Thyroid gland (tissue), 4 donors: Measurements from ENCODE around the gene PMEPA1.

Experiments
- CTCF ChIP-seq, 6 experiments: fragments of 200-600 bp in 3 of 6; fragments of 450-650 bp in 3 of 6; sonication (generic) in 3 of 6; IDR thresholded peaks; one replicate each; pipeline ENCODE4 v1.5.1; 2016 to 2019; ENCODE audit warnings: antibody characterized with exemption in 6 of 6, mild to moderate bottlenecking in 2 of 6, inconsistent platforms in 1 of 6, moderate library complexity in 1 of 6
- POLR2A ChIP-seq, 2 donors: fragments of 450-650 bp; IDR thresholded peaks; one replicate each; pipeline ENCODE4 v1.6.1; 2017; ENCODE audit warnings: antibody characterized with exemption in 2 of 2, mild to moderate bottlenecking in 2 of 2, moderate library complexity in 1 of 2

GRCh38 chr20:57685146-57685758 is 24.6 kb downstream of the PMEPA1 start:
- no peak for TF ChIP-seq CTCF (IDR thresholded peaks at IDR 0.05)
- no peak for TF ChIP-seq POLR2A (IDR thresholded peaks at IDR 0.05)
